Measurements from ENCODE around the gene F10. TPM values are rescaled to one million over a fixed set of nuclear protein-coding genes. Genes with fewer than 3 reads are reported as not detected.

The F10 gene
- total and polyA plus RNA-seq, 9 of the 15 experiments (the other 6 are each of a cell fraction or from before 2014, with no cell fraction given) = 0.04 to 0.09 (median 0.07) TPM; not detected in 5

DNA sequence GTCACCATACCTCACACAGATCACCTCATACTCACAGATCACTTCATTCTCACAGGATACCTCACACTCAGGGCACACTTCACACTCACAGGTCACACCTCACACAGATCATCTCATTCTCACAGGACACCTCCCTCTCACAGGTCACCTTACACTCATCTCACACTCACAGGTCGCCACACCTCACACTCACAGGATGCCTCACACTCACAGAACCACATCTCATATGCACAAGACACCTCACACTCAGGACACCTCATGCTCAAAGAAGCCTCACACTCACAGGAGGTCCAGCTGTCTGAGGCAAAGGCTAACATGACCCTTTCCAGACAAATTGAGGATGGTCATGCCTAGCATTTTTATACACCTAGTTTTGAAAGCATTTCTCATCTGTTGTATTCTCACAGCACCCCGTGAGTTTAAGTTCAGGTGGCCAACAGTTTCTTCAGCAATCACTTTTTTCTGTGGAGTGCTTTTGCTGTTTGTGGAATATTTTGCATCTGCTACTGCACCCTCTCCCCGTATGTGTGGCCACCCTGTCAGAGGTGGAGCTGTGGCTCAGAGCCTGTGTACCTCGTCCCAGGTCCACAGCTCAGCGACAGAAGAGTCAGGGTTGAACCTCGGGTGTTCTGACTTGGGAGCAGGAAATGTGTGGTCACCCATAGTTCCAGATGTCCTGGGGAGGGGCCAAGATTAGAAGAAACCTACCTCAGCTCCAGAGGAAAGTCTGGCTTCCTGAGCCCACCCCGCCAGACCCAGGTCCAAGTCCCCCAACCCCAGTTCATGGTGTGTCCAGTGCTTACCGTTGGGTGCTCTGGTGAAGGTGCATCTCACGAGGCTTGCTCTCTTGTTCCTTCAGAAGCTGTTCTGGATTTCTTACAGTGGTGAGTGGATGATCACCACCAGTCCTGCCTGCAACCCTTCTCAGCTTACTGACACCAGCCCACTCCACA lies 9.4 kb upstream of the F10 start (continued):
- TF ChIP-seq POLR2G (IDR thresholded peaks at IDR 0.05; ENCODE audit: low read depth, low read length) (no peak), ZNF507 (tag; conservative IDR thresholded peaks at IDR 0.05) (no peak), RAD21 (CRISPR knock-in tag; conservative IDR thresholded peaks at IDR 0.05 in 1 of 2, IDR thresholded peaks at IDR 0.05 in 1 of 2) (no peak)
- TF ChIP-seq, protein P1, sequence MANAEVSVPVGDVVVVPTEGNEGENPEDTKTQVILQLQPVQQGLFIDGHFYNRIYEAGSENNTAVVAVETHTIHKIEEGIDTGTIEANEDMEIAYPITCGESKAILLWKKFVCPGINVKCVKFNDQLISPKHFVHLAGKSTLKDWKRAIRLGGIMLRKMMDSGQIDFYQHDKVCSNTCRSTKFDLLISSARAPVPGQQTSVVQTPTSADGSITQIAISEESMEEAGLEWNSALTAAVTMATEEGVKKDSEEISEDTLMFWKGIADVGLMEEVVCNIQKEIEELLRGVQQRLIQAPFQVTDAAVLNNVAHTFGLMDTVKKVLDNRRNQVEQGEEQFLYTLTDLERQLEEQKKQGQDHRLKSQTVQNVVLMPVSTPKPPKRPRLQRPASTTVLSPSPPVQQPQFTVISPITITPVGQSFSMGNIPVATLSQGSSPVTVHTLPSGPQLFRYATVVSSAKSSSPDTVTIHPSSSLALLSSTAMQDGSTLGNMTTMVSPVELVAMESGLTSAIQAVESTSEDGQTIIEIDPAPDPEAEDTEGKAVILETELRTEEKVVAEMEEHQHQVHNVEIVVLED (CRISPR knock-in tag; IDR thresholded peaks at IDR 0.05) = no peak
- TF ChIP-seq, protein P2, sequence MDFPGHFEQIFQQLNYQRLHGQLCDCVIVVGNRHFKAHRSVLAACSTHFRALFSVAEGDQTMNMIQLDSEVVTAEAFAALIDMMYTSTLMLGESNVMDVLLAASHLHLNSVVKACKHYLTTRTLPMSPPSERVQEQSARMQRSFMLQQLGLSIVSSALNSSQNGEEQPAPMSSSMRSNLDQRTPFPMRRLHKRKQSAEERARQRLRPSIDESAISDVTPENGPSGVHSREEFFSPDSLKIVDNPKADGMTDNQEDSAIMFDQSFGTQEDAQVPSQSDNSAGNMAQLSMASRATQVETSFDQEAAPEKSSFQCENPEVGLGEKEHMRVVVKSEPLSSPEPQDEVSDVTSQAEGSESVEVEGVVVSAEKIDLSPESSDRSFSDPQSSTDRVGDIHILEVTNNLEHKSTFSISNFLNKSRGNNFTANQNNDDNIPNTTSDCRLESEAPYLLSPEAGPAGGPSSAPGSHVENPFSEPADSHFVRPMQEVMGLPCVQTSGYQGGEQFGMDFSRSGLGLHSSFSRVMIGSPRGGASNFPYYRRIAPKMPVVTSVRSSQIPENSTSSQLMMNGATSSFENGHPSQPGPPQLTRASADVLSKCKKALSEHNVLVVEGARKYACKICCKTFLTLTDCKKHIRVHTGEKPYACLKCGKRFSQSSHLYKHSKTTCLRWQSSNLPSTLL (IDR thresholded peaks at IDR 0.05) = no peak

Measured in K562 (cell line).